Testis (tissue), 3 donors: Measurements from ENCODE around the gene CDH9. TPM values are rescaled to one million over a fixed set of nuclear protein-coding genes. Genes with fewer than 3 reads are reported as not detected.
"Not testable (repeated sequence)": the region's sequence is repeated elsewhere in the genome, so short reads cannot be mapped to it uniquely, and the experiment has no call there.

Source experiments
- DNase-seq: peaks from one replicate; pipeline ENCODE4 v3.0.0-alpha.2; 2019
- H3K27ac ChIP-seq, 2 donors: fragments of 200-600 bp; sonication (generic); one replicate each; pipeline ENCODE4 v1.5.1; 2019
- H3K27me3 ChIP-seq: fragments of 200-600 bp; sonication (generic); one replicate; pipeline ENCODE4 v1.5.1; 2019
- H3K36me3 ChIP-seq: fragments of 200-600 bp; sonication (generic); one replicate; pipeline ENCODE4 v1.5.1; 2017; ENCODE audit warnings: low read depth; ENCODE audit errors: missing control alignments
- H3K4me1 ChIP-seq: fragments of 200-600 bp; sonication (generic); one replicate; pipeline ENCODE4 v1.5.1; 2019
- H3K4me3 ChIP-seq, 2 donors: fragments of 200-600 bp; sonication (generic); one replicate each; pipeline ENCODE4 v1.5.1; 2017 to 2019
- H3K9me3 ChIP-seq: fragments of 200-600 bp; sonication (generic); one replicate; pipeline ENCODE4 v1.5.1; 2017
- POLR2A ChIP-seq: fragments of 450-650 bp; IDR thresholded peaks from one replicate; pipeline ENCODE4 v1.6.1; 2017; ENCODE audit warnings: antibody characterized with exemption, mild to moderate bottlenecking, moderate library complexity
- WGBS, 2 donors: methylation state at CpG; one replicate each; pipeline ENCODE4 v1.1.5; 2018; 5-methylcytosine and 5-hydroxymethylcytosine counted together
- intact Hi-C: fragments of 100-400 bp; cut with DNase I; formaldehyde crosslinking; loops from one replicate; pipeline ENCODE4 v1.15.1; 2023; ENCODE audit warnings: low total_unique reads
- polyA plus RNA-seq: library from polyadenylated mRNA; stranded (reverse); fragments of 350-450 nt; fragmentation: Illumina TruSeq; extraction: RNeasy Lipid Tissue Mini Kit (QIAGEN cat#74804); gene quantifications from one replicate; pipeline ENCODE4 v1.2.3, GENCODE V29; 2014; ENCODE audit warnings: low read depth, low replicate concordance; ENCODE audit not compliant: insufficient read depth
- total RNA-seq, 2 donors: library from RNA; depleted of rRNA; stranded (reverse); fragments of >200 nt; gene quantifications; one replicate each; pipeline ENCODE4 v1.2.3, GENCODE V29; 2016
- TF ChIP-seq, protein P1 (sequence below), 3 experiments: fragments of 450-650 bp in 2 of 3; fragments of 200-600 bp in 1 of 3; sonication (generic) in 1 of 3; IDR thresholded peaks; one replicate each; pipeline ENCODE4 v1.5.1; 2016 to 2019; ENCODE audit warnings: antibody characterized with exemption in 3 of 3, mild to moderate bottlenecking in 2 of 3, moderate library complexity in 1 of 3

The CDH9 gene
- total and polyA plus RNA-seq, 3 donors from 2014 or later = 0.25 TPM; not detected in 2

DNA sequence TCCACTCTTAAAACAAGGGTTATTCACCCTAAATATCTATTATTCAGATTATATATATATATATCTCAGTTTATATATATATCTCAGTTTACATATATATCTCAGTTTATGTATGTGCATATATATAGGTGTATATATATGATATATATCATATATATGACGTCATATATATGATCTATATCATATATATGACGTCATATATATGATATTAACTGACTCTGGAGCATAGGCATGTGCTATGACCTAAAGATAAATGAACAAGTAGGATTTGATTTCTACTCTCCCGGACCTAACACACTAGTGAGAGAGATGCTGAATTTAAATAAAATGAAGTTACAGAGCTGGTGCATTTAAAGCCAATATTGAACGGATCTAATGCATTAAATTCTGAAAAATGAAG, 174.3 kb downstream of the CDH9 start:
- intact Hi-C loops = no loop called here
- Histone ChIP-seq H3K9me3 (no peaks in the 10 kb centered on the region), H3K36me3 (no peaks in the 10 kb centered on the region), H3K27me3 (no peaks in the 10 kb centered on the region), H3K27ac (no peak overlapping the region), H3K4me3 (no peak overlapping the region), H3K4me1 (no peaks in the 10 kb centered on the region)
- TF ChIP-seq POLR2A = no peak
- TF ChIP-seq, protein P1, sequence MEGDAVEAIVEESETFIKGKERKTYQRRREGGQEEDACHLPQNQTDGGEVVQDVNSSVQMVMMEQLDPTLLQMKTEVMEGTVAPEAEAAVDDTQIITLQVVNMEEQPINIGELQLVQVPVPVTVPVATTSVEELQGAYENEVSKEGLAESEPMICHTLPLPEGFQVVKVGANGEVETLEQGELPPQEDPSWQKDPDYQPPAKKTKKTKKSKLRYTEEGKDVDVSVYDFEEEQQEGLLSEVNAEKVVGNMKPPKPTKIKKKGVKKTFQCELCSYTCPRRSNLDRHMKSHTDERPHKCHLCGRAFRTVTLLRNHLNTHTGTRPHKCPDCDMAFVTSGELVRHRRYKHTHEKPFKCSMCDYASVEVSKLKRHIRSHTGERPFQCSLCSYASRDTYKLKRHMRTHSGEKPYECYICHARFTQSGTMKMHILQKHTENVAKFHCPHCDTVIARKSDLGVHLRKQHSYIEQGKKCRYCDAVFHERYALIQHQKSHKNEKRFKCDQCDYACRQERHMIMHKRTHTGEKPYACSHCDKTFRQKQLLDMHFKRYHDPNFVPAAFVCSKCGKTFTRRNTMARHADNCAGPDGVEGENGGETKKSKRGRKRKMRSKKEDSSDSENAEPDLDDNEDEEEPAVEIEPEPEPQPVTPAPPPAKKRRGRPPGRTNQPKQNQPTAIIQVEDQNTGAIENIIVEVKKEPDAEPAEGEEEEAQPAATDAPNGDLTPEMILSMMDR (IDR thresholded peaks at IDR 0.05) = no peak
- 61 to 73% methylated on average over 4 of the region's 4 CpGs for WGBS, 2 donors
- DNase-seq = no peak

DNA sequence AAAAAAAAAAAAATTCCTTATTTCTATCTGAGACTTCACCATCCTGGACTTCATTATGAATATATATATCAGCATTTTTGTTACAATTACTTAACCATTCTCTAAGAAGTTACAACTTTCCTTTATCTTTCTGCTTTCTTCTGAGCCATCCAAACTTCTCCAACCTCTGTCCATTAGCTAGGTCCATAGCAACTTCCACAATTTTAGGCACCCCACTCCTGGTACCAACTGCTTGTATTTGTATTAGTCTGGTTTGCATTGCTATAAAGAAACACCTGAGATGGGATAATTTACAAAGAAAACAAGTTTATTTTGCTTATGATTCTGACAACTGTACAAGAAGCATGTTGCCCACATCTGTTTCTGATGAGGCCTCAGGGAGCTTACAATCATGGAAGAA, 182.1 kb downstream of the CDH9 start:
- no peaks in the 10 kb centered on the region for H3K4me1 ChIP-seq
- H3K27ac ChIP-seq = no peak overlapping the region
- H3K9me3 ChIP-seq = no peaks in the 10 kb centered on the region
- no peaks in the 10 kb centered on the region for H3K36me3 ChIP-seq
- H3K27me3 ChIP-seq = no peaks in the 10 kb centered on the region
- TF ChIP-seq POLR2A = no peak
- TF ChIP-seq, protein P1 (IDR thresholded peaks at IDR 0.05) = no peak
- no peak overlapping the region for H3K4me3 ChIP-seq
- DNase-seq = no peak
- intact Hi-C loops = no loop called here

DNA sequence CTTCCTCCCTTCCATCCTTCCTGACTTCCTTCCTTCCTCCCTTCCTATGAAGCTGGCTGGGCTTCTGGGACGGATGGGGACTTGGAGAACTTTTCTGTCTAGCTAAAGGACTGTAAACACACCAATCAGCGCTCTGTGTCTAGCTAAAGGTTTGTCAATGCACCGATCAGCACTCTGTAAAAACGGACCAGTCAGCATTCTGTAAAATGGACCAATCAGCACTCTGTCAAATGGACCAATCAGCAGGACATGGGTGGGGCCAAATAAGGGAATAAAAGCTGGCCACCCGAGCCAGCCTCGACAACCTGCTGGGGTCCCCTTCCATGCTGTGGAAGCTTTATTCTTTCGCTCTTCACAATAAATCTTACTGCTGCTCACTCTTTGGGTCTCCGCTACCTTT, 185.9 kb downstream of the CDH9 start:
- peak; percentile 51 for DNase-seq

DNA sequence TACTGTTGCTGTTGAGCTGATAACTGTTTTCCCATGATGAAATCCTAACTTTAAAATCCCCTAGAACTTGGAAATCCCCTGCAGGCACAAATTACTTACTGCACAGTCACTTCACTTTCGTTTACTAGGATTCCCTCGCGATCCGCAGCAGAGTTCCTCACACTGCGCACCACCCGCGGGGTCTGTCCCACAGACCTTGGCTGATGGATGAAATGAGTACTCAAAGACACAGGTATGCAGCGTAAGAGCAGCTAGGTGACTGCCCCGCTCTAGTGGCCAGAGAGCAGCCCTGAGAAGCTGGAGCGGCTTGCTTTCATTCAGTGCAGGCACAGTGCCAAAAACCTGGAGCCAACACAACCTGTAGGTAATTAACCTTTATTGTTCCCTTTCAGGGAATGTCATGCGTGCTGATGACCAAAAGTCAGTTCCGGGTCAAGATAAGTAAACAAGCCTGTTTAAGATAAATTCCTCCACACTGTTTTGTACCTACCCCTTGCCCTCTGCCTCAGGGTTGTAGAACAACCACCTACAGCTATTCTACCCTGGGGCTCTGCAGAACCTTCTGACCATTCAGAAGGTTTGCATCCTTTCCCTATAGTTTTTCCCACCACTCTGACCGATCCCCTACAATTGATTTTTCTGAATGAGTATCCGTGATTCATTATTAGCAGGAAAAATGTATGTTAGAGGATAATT, 191.2 kb downstream of the CDH9 start:
- H3K27me3 ChIP-seq = no peaks in the 10 kb centered on the region
- intact Hi-C loops = no loop called here
- no peaks in the 10 kb centered on the region for H3K36me3 ChIP-seq
- H3K4me1 ChIP-seq = no peaks in the 10 kb centered on the region
- H3K9me3 ChIP-seq = no peaks in the 10 kb centered on the region
- DNase-seq = no peak
- WGBS, 2 donors = 44 to 72% methylated on average over 14 of the region's 14 CpGs
- no peak for TF ChIP-seq POLR2A
- TF ChIP-seq, protein P1 (IDR thresholded peaks at IDR 0.05) = no peak
- H3K4me3 ChIP-seq = no peak overlapping the region
- H3K27ac ChIP-seq = no peak overlapping the region

More for the DNA sequence above, 185.9 kb downstream of the CDH9 start:
- intact Hi-C loops, H3K36me3 ChIP-seq, H3K4me1 ChIP-seq, H3K27me3 ChIP-seq, H3K27ac ChIP-seq, H3K9me3 ChIP-seq: not testable (repeated sequence)
- WGBS, 2 donors = 55 to 69% methylated on average over 8 of the region's 8 CpGs
- peak overlapping the region; percentile 1 to 35 for H3K4me3 ChIP-seq

DNA sequence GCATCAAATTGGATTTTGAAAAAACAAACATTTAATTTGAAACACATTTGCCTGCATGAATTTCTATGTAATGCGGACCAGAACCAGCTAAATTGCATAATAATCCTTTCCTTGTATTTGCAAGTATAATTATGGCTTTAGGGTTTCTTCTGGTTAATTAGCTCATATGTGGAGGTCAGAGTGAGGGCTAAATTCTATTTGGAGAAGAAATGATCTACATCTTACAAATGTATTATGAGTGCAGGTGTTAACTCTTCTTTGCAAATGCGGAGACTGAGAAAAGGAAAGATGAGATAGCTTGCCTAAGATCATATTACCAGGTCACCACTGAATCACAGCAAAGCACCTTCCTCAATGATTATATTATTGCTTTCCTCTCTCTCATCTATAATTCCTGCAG, 194.7 kb downstream of the CDH9 start:
- WGBS, 2 donors = 89 to 97% methylated on average over 2 of the region's 2 CpGs
- H3K9me3 ChIP-seq = no peaks in the 10 kb centered on the region
- intact Hi-C loops = no loop called here
- DNase-seq = no peak
- no peak overlapping the region for H3K4me3 ChIP-seq
- no peaks in the 10 kb centered on the region for H3K4me1 ChIP-seq
- no peak overlapping the region for H3K27ac ChIP-seq
- H3K27me3 ChIP-seq = no peaks in the 10 kb centered on the region
- TF ChIP-seq, protein P1 (IDR thresholded peaks at IDR 0.05) = no peak
- no peak for TF ChIP-seq POLR2A
- no peaks in the 10 kb centered on the region for H3K36me3 ChIP-seq
